ENCODE results near the gene SVIP. TPM values are rescaled to one million over a fixed set of nuclear protein-coding genes. Genes with fewer than 3 reads are reported as not detected.

Gene SVIP
- 9.1 and 10.3 TPM in 2 replicates for total RNA-seq

GRCh38 chr11:22829231-22830081 lies at the start of gene SVIP:
SVIP (minus strand) TSS chr11:22829801; CDS start chr11:22829748, 53 bp downstream.

GRCh38 chr11:22860241-22860640 lies 30.6 kb upstream of the SVIP start, which contains the start of gene CCDC179:
CCDC179 (minus strand) TSS chr11:22860474; CDS start chr11:22860421, 53 bp downstream.

Other genes with a start within 250 kb of the SVIP start
- gene FANCF, start 204.0 kb downstream of the SVIP start, total RNA-seq = 6.3 and 7.0 TPM in 2 replicates
- 0.75 and 2.0 TPM in 2 replicates for gene GAS2, start 163.2 kb downstream of the SVIP start, total RNA-seq
- not detected in 2 replicates for gene CCDC179, start 30.7 kb upstream of the SVIP start, total RNA-seq